HEK293 (cell line): ENCODE measurements around the gene TMEM79.

Experiments used
- CTCF ChIA-PET: fragments of 350-600 bp; formaldehyde crosslinking; extraction: SDS; loops from one replicate; lab custom pipeline; 2021; ENCODE audit warnings: antibody characterized with exemption; lab: Yijun Ruan, JAX
- POLR2A ChIA-PET: fragments of 300-600 bp; formaldehyde crosslinking; extraction: SDS; loops from one replicate; lab custom pipeline; 2020; ENCODE audit warnings: antibody characterized with exemption, inconsistent platforms; lab: Yijun Ruan, JAX
- H3K27ac ChIP-seq: fragments of 200-500 bp; sonication (Bioruptor generic); 2 replicates; pipeline ENCODE4 v1.5.1; 2014; ENCODE audit warnings: low read depth, low read length, control low read depth, inconsistent platforms; ENCODE audit errors: extremely low read depth
- H3K36me3 ChIP-seq, 2 experiments: fragments of 200-500 bp in 1 of 2; sonication (Bioruptor generic) in 1 of 2; 1 replicate in 1 of 2; 2 replicates in 1 of 2; pipeline ENCODE4 v1.5.1; 2014 to 2017; ENCODE audit warnings: inconsistent platforms in 2 of 2, low read length in 2 of 2; ENCODE audit not compliant: control insufficient read depth in 2 of 2, insufficient read depth in 1 of 2
- H3K4me1 ChIP-seq: fragments of 200-500 bp; sonication (Bioruptor generic); 2 replicates; pipeline ENCODE4 v1.5.1; 2014; ENCODE audit warnings: mild to moderate bottlenecking, low read length, inconsistent platforms; ENCODE audit not compliant: control insufficient read depth, insufficient read depth
- H3K4me3 ChIP-seq: 2 replicates; pipeline ENCODE4 v1.5.1; 2011; ENCODE audit warnings: low read depth, mild to moderate bottlenecking, control low read depth, low read length, moderate library complexity
- H3K9me3 ChIP-seq: fragments of 200-500 bp; sonication (Bioruptor generic); 2 replicates; pipeline ENCODE4 v1.5.1; 2014; ENCODE audit warnings: low read depth, low read length, inconsistent platforms; ENCODE audit not compliant: control insufficient read depth, insufficient read depth
- FEZF1 ChIP-seq: fragments of 450-650 bp; formaldehyde crosslinking; IDR thresholded peaks from 2 replicates; pipeline ENCODE4 v1.5.1; 2016; ENCODE audit warnings: missing biosample characterization, missing genetic modification characterization
- KLF16 ChIP-seq: fragments of 450-650 bp; formaldehyde crosslinking; IDR thresholded peaks from 2 replicates; pipeline ENCODE4 v1.5.1; 2017; ENCODE audit warnings: missing biosample characterization, missing genetic modification characterization
- KLF17 ChIP-seq: fragments of 450-650 bp; formaldehyde crosslinking; IDR thresholded peaks from 2 replicates; pipeline ENCODE4 v1.5.1; 2016; ENCODE audit warnings: missing biosample characterization, missing genetic modification characterization
- SP3 ChIP-seq: fragments of 450-650 bp; formaldehyde crosslinking; IDR thresholded peaks from 2 replicates; pipeline ENCODE4 v1.5.1; 2016; ENCODE audit warnings: missing biosample characterization, missing genetic modification characterization
- TSHZ1 ChIP-seq: fragments of 450-650 bp; formaldehyde crosslinking; IDR thresholded peaks from 2 replicates; pipeline ENCODE4 v1.5.1; 2016; ENCODE audit warnings: missing biosample characterization, missing genetic modification characterization, borderline replicate concordance
- ZBTB6 ChIP-seq: fragments of 450-650 bp; formaldehyde crosslinking; IDR thresholded peaks from 2 replicates; pipeline ENCODE4 v1.5.1; 2017; ENCODE audit warnings: missing biosample characterization, missing genetic modification characterization
- ZBTB7A ChIP-seq: fragments of 450-650 bp; formaldehyde crosslinking; IDR thresholded peaks from 2 replicates; pipeline ENCODE4 v1.5.1; 2016; ENCODE audit warnings: low read depth, missing biosample characterization, missing genetic modification characterization
- ZNF112 ChIP-seq: fragments of 450-650 bp; formaldehyde crosslinking; IDR thresholded peaks from 2 replicates; pipeline ENCODE4 v1.5.0; 2017; ENCODE audit warnings: missing biosample characterization, missing genetic modification characterization
- ZNF155 ChIP-seq: fragments of 450-650 bp; formaldehyde crosslinking; IDR thresholded peaks from 2 replicates; pipeline ENCODE4 v1.5.1; 2016; ENCODE audit warnings: missing biosample characterization, missing genetic modification characterization
- ZNF174 ChIP-seq: fragments of 450-650 bp; formaldehyde crosslinking; IDR thresholded peaks from 2 replicates; pipeline ENCODE4 v1.5.0; 2017; ENCODE audit warnings: missing biosample characterization, mild to moderate bottlenecking, missing genetic modification characterization
- ZNF211 ChIP-seq: fragments of 450-650 bp; formaldehyde crosslinking; IDR thresholded peaks from 2 replicates; pipeline ENCODE4 v1.5.1; 2016; ENCODE audit warnings: low read depth, missing biosample characterization, missing genetic modification characterization
- ZNF248 ChIP-seq: fragments of 450-650 bp; formaldehyde crosslinking; IDR thresholded peaks from 2 replicates; pipeline ENCODE4 v1.5.1; 2017; ENCODE audit warnings: missing biosample characterization, missing genetic modification characterization
- ZNF654 ChIP-seq: fragments of 450-650 bp; formaldehyde crosslinking; IDR thresholded peaks from 2 replicates; pipeline ENCODE4 v1.5.1; 2016; ENCODE audit warnings: low read depth, missing biosample characterization, missing genetic modification characterization
- ZNF692 ChIP-seq: fragments of 450-650 bp; formaldehyde crosslinking; IDR thresholded peaks from 2 replicates; pipeline ENCODE4 v1.5.1; 2016; ENCODE audit warnings: missing biosample characterization, missing genetic modification characterization
- ZNF701 ChIP-seq: fragments of 450-650 bp; formaldehyde crosslinking; IDR thresholded peaks from 2 replicates; pipeline ENCODE4 v1.5.1; 2016; ENCODE audit warnings: missing biosample characterization, missing genetic modification characterization
- ZNF776 ChIP-seq: fragments of 450-650 bp; formaldehyde crosslinking; IDR thresholded peaks from 2 replicates; pipeline ENCODE4 v1.5.0; 2017; ENCODE audit warnings: missing biosample characterization, missing genetic modification characterization, borderline replicate concordance
- ZNF785 ChIP-seq: fragments of 450-650 bp; formaldehyde crosslinking; IDR thresholded peaks from 2 replicates; pipeline ENCODE4 v1.5.1; 2016; ENCODE audit warnings: missing biosample characterization, missing genetic modification characterization
- ZNF837 ChIP-seq: fragments of 450-650 bp; formaldehyde crosslinking; IDR thresholded peaks from 2 replicates; pipeline ENCODE4 v1.5.1; 2016; ENCODE audit warnings: missing biosample characterization, missing genetic modification characterization

Gene TMEM79

GRCh38 chr1:156289857-156290256 lies 5.7 kb downstream of the TMEM79 start:
- Histone ChIP-seq H3K4me3 (no peak overlapping the region), H3K36me3 (peaks cover 4 to 66% of the 10 kb centered on the region in 2 experiments; a peak in 2 of 3 replicates), H3K9me3 (no peaks in the 10 kb centered on the region), H3K4me1 (no peaks in the 10 kb centered on the region; the same call in 1 of the 2 replicates), H3K27ac (no peak overlapping the region)
- POLR2A ChIA-PET, result no interaction called here
- no peak for TF ChIP-seq ZNF701 (tag by site-specific recombination)
- TF ChIP-seq ZNF776 (tag by site-specific recombination), result no peak
- no peak for TF ChIP-seq ZNF785 (tag by site-specific recombination)
- no peak for TF ChIP-seq ZNF174 (tag by site-specific recombination)
- TF ChIP-seq SP3 (tag by site-specific recombination), result no peak
- no peak for TF ChIP-seq ZBTB7A (tag by site-specific recombination)
- no peak for TF ChIP-seq ZNF112 (tag by site-specific recombination)
- TF ChIP-seq ZNF248 (tag by site-specific recombination), result no peak
- TF ChIP-seq KLF17 (tag by site-specific recombination), result no peak
- no peak for TF ChIP-seq ZNF654 (tag by site-specific recombination)
- TF ChIP-seq KLF16 (tag by site-specific recombination), result no peak
- TF ChIP-seq ZNF155, result no peak
- TF ChIP-seq ZNF837 (tag by site-specific recombination), result no peak
- TF ChIP-seq TSHZ1 (tag by site-specific recombination), result no peak
- TF ChIP-seq ZNF211 (tag by site-specific recombination), result no peak
- TF ChIP-seq ZBTB6 (tag by site-specific recombination), result no peak
- no peak for TF ChIP-seq ZNF692 (tag by site-specific recombination)
- no peak for TF ChIP-seq FEZF1 (tag by site-specific recombination)
- CTCF ChIA-PET, result no interaction called here
